HG03175 (cell line): Measurements from ENCODE around the gene TJP3.

ENCODE experiments used
- ATAC-seq: cut with Tn5 transposase; IDR thresholded peaks from one replicate; pipeline ENCODE4 v1.9.1; 2021; ENCODE audit warnings: mild to moderate bottlenecking, moderate library complexity; ENCODE audit not compliant: unreplicated experiment

The TJP3 gene

DNA sequence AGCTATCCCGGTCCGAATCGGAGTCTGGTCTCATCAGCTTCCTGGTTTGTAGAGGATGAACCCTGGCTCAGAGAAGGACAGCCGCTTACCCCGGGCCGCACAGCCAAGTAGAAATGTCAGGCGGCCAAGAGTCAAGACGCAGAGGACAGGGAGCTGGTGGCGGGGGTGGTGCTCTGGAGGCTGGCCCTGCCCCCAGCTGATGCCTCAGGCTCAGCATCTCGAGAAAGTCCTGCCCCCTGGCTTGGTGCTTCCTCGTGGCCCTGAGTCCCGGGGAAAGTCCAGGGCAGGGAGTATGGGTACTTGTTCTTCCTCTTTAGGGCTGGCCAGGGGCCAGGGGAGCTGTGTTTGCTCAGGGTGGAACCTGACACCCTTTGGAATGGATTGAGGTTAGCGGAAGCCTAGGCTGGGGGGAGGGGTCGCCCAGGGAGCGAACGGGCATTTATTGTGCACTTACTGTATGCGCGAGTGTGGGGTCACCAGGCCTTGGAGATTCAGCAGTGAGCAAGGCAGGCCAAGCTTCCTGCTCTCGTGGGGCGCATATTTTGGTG lies 2.2 kb downstream of the TJP3 start:
- no peak for ATAC-seq

- no peak for ATAC-seq
Measured at GRCh38 chr19:3712663-3713611, 4.8 kb downstream of the TJP3 start.

GRCh38 chr19:3716147-3716668 lies 8.0 kb downstream of the TJP3 start:
- ATAC-seq, result no peak

GRCh38 chr19:3719868-3720267 lies 11.7 kb downstream of the TJP3 start:
- no peak for ATAC-seq

GRCh38 chr19:3720349-3720917 lies 12.2 kb downstream of the TJP3 start:
- ATAC-seq, result no peak

- ATAC-seq, result no peak
Measured at GRCh38 chr19:3721131-3721886, 13.1 kb downstream of the TJP3 start.

- ATAC-seq, result no peak
Measured at GRCh38 chr19:3721887-3722442, 13.8 kb downstream of the TJP3 start.

DNA sequence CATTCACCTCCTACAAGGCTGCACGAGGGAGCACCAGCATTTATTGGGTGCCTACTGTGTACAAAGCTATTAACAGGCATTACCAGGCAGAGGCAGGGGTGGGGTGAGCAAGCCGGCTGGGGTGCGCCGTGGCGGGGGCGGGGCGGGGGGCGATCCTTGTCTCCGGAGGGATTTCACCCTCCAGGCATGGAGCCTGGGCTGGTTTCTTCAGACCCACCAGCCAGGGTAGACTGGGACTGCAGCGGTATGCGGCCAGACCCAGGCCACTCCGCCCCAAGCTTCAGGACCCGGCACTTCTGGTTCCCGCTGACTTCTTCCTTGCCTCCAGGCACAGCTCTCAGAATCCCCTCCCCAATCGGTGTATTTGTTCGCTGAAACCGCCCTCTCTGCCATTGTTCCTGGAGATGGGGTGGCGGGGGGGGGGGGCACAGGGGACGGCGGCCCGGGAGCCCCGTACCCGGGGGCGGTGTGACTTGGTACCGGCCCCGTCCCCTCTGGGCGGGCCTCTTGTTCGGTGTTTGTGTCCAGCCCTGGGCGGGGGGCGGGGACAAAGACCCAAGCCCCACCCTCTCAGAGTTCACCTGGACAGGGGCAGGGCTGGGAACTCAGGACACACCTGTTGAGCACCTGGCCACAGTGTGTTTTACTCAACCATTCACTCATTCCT lies 14.4 kb downstream of the TJP3 start:
- no peak for ATAC-seq

DNA sequence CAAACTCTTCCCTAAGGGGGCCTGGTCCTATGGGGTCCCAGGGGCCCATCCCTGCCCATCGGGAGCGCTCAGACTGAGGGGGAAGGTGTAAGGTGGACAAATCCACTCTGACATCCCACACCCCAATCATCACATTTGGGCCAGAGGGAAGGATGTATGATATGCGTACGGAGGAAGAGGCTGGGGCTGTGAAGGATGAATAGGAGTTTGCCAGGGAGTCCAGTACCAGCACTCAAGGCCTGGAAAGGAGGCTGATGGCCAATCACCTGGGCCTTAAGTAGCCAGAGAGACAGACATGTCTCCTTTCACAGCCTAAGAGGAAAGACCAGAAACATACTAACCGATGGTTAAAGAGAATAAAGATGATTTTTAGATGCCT lies 14.9 kb downstream of the TJP3 start:
- no peak for ATAC-seq

DNA sequence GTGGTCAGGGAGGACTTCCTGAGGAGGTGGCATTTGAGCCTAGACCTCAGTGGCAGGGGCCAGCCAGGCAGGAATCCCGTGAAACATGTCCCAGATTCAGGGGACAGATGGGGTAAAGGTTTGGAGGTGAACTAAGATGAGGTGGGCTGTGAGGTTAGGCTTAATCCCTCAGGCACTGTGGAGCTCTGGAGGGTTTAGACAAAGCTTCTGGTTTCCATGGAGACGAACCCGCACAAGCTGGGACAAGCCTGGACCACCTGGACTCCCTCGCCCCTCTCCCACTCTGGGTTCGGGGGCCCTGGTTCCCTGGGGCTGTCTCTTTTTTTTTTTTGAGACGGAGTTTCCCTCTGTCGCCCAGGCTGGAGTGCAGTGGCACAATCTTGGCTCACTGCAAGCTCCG lies 15.7 kb downstream of the TJP3 start:
- no peak for ATAC-seq

DNA sequence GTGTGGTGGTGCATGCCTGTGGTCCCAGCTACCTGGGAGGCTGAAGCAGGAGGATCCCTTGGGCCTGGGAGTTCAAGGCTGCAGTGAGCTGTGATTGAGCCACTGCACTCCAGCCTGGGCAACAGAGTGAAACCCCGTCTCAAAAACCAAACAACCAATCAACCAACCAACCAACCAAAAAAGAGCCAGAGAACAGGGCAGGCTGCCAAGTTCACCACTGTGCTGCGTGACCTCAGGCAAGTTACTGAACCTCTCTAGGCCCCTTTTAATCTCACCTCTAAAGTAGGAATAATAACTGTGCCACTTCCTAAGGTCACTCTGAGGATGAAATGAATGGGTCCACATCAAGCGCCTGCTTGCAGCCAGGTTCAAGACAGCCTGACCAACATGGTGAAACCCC lies 16.9 kb downstream of the TJP3 start:
- ATAC-seq, result no peak

GRCh38 chr19:3725640-3726310 lies 17.6 kb downstream of the TJP3 start:
- no peak for ATAC-seq

- ATAC-seq, result no peak
Measured at GRCh38 chr19:3730457-3730958, 22.3 kb downstream of the TJP3 start.

DNA sequence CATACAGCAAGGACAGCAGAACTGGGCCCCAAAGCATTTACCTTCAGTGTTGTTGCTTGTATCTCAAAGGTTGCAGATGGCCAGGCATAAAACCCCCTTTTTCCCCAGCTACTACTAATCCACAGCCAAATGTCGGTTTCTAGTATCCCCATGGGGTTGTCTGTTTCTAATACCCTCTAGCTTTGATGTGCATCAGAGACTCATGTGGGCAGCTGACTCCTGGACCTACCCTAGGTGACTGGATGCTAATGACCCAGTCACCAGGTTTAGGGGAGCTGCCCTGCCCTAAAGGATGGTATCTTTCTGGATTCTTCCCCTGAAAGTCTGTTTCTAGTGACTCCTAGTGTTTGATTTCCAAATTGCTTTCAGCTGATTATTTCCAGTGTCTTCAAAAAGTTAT lies 23.9 kb downstream of the TJP3 start:
- no peak for ATAC-seq

- ATAC-seq, result no peak
Measured at GRCh38 chr19:3733549-3734309, 25.5 kb downstream of the TJP3 start.

GRCh38 chr19:3734310-3734600 lies 26.1 kb downstream of the TJP3 start:
- ATAC-seq, result no peak

DNA sequence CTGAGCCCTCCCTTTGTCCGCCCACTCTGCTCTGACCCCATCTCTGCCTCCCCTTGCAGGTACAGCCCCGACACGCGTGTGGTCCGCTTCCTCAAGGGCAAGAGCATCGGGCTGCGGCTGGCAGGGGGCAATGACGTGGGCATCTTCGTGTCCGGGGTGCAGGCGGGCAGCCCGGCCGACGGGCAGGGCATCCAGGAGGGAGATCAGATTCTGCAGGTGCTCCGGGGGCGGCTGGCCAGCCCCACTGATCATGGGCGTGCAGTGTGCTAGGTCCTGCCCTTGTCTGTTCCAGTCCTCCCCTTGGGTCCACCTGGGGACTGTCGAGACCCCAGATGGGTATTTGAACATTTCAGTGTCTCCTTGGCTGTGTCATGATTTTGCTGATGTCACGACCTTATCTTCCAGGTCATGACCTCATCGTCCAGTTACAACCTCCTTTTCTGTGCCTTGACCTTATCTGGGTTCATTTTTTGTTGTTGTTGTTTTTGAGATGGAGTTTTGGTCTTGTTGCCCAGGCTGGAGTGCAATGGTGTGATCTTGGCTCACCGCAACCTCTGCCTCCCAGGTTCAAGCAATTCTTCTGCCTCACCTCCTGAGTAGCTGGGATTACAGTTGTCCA lies 28.0 kb downstream of the TJP3 start:
- no peak for ATAC-seq

DNA sequence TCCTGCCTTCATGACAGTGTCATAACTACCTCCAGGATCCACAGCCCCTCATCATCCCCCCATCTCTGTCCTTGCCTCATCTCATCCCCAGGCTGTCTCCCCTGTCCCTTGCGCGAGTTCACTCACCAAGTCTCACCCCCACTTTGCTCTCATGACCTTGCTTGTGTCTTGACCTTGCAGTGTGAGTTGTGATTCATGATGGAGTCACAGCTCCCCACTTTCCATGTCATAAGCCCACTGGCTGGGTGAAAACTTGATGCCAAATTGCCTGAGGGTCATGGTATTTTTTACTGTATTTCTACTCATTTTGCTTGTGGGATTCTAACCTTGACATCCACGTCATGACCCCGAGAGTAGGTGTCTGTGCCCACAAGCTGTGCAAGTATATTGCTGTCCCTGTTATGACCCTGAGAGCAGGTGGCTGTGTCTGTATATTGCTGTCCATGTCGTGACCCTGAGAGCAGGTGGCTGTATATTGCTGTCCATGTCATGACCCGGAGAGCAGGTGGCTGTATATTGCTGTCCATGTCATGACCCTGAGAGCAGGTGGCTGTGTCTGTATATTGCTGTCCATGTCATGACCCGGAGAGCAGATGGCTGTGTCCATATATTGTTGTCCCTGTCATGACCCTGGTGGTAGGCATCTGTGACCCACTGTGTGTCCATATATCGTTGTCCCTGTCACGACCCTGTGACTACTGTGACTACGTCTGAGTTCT lies 29.5 kb downstream of the TJP3 start:
- no peak for ATAC-seq
